A549 treated with dexamethasone at 1 μM for 4 hours (cell line): ENCODE results near the gene C2orf49. TPM values are rescaled to one million over a fixed set of nuclear protein-coding genes. Genes with fewer than 3 reads are reported as not detected.

ENCODE experiments used
- total RNA-seq: library from RNA; stranded (reverse); fragments of 200-300 nt; extraction: Qiagen RNA extraction; gene quantifications from 5 replicates; pipeline ENCODE4 v1.2.3, GENCODE V29; 2022

Gene C2orf49
- 11.9 to 16.4 TPM (median 13.2 TPM) in 5 replicates for total RNA-seq

DNA sequence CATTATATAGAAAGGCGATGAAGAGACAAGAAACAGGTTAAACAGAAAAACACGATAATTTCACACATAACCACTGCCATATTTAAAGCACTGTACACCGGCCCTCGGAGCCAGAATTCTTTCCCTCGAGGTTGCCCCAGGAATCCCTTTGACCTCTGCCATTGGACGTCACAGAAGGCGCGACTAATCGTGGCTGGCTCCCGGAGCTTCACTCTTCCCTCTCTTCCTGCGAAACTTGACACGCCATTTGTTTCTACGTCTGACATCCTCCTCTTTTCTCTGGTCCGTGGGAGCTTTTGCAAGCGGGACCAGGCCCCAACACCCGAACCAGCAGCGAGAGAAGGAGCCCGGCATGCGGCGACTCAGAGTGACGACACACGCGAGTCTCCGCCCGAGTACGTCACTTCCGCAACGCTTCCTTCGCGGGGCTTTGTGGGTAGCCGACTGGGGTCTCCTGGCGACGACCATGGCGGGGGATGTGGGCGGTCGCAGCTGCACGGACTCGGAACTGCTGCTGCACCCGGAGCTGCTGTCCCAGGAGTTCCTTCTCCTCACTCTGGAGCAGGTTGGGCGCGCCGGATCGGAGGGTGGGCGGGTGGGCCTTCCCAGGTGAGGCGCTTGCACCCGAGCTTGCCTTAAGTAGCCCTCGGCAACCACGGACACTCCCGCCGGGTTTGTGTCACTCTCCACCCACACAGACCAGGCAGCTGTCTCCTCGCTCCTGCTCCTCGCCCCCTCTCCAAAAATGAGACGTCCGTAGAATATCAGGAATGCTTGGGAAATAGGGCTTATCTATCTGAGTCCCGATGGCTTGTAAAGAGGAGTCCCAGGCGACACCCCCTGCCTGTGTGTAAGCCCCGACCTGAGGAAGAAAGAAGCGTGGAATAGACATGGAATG is at the start of gene C2orf49:
TSS of gene C2orf49 (plus strand) at position 419 of the 898 bp plus-strand sequence. CDS start at position 467, 48 bp downstream.

DNA sequence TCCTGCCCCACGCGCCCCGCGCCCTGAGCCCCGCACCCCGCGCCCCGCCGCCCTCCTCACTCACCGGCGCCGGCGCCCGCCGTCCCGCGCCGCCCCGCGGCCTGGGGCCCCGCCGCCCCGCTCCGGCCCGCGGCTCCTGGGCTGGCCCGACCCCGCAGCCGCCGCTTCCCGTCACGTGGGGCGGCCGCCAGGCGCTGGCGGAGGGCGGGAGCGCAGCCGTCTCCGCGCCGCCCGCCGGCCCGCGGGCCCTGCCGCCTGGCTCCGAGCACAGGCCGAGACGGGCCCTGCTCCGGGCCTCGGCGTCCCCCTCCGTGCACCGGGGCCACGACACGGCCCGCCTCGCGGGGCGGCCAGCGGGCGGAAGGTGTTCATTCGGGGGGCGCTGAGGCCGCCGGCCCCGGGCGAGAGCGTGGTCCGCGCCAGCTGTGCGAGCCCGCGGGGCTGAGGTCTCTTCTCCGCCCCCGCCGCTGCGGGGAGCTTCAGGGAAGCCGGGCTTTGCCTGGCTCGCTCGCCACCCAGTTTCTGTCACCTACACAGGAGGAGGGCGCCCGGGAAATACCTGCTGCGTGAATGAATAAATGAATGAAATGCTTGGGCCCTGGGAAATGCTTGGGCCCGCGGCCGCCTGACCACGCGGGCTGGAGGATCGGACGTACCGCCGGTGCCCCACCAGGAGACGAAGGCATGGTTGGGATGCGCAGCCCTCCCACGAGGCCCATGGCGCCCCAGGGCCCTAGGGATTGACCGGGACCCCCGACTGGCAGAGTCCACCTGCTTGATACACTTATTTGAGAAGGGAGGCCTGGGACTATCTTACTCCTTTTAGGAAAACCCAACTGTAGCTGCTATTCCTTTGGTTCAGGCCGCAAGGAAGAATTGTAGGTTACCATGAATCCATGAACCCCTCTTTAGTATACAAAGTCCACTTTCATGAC is 7.5 kb upstream of the C2orf49 start, which contains the start of gene TGFBRAP1:
TSS of gene TGFBRAP1 (minus strand) at position 175 of the 935 bp plus-strand sequence. CDS start 21,434 bp downstream, outside the sequence.

DNA sequence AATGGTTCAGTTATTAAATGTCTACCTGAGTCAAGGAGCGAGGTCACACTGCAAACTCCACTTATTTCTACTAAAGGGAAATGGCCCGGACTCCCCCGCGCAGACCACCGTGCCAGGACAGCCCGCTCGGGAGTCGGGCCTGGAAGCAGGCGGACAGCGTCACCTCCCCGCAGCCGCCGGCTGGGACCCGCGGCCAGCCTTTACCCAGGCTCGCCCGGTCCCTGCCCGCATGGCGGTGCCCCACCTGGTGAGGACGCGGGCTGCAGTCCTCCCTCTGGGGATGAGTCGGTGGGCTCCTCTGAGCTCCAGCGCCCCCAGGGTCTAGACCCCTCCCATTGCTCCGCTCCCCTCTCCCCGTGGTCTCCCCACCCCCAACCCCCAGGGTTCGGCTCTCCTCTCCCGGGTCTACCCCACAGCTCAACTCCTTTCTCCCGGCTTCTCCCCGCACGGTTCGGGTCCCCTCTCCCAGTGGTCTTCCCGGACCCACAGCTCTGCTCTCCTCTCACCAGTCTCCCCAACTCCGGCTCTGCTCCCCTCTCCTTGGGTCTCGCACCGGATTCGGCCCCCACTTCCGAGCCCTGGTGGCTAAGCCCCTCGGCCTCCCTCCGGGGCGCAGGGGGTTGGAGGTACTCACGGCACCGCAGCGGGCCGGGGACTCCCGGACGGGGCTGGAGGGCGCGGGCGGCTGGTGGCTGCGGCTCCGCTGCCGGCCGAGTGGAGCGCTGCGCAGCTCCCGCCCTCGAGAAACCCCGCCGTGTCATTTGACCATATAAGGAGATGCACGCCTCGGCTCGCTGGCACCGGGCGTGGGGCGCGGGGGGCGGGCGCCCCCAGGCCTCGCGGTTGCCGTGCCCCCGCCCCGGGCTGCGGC is 61.2 kb downstream of the C2orf49 start, which contains the start of gene FHL2:
TSS of gene FHL2 (minus strand) at position 716 of the 871 bp plus-strand sequence. CDS start 12,535 bp downstream, outside the sequence.

Other genes with a start within 250 kb of the C2orf49 start
- not detected in 5 replicates for gene GPR45, start 95.8 kb upstream of the C2orf49 start, total RNA-seq
- 12.5 to 18.3 TPM (median 17.5 TPM) in 5 replicates for gene TGFBRAP1, start 7.8 kb upstream of the C2orf49 start, total RNA-seq
- gene FHL2, start 61.5 kb downstream of the C2orf49 start, total RNA-seq, result 40.7 to 51.7 TPM (median 49.3 TPM) in 5 replicates